ENCODE results near the gene GPLD1. TPM values are rescaled to one million over a fixed set of nuclear protein-coding genes. Genes with fewer than 3 reads are reported as not detected.

GPLD1 gene
- total RNA-seq, 1 donor from 2014 or later, result 3.5 TPM

GRCh38 chr6:24477070-24477469 lies 12.3 kb downstream of the GPLD1 start:
- DNase-seq (ENCODE audit: low spot score in 2 of 2), result no peak
- peaks cover 0 to 2% of the 10 kb centered on the region in 2 donors for H3K4me1 ChIP-seq
- no peak overlapping the region for H3K27ac ChIP-seq
- TF ChIP-seq CTCF (IDR thresholded peaks at IDR 0.05), result no peak
- no peak overlapping the region for H3K4me3 ChIP-seq
- intact Hi-C loops (cut with DNase I), result no loop called here
- H3K36me3 ChIP-seq, result peaks cover 0 to 3% of the 10 kb centered on the region in 2 donors
- H3K27me3 ChIP-seq, result no peaks in the 10 kb centered on the region
- no peaks in the 10 kb centered on the region for H3K9me3 ChIP-seq

- Histone ChIP-seq H3K36me3 (peaks cover 0 to 3% of the 10 kb centered on the region in 2 donors), H3K4me1 (peaks cover 0 to 3% of the 10 kb centered on the region in 2 donors), H3K27ac (no peak overlapping the region), H3K9me3 (no peaks in the 10 kb centered on the region), H3K4me3 (no peak overlapping the region), H3K27me3 (no peaks in the 10 kb centered on the region)
- no peak for TF ChIP-seq CTCF (IDR thresholded peaks at IDR 0.05)
- DNase-seq (ENCODE audit: low spot score in 2 of 2), result no peak
- intact Hi-C loops (cut with DNase I), result no loop called here
Observed at GRCh38 chr6:24476631-24477030, 12.7 kb downstream of the GPLD1 start.

GRCh38 chr6:24472181-24472580 lies 17.2 kb downstream of the GPLD1 start:
- no peak for TF ChIP-seq CTCF (IDR thresholded peaks at IDR 0.05)
- intact Hi-C loops (cut with DNase I), result no loop called here
- H3K4me1 ChIP-seq, result peaks cover 0 to 8% of the 10 kb centered on the region in 2 donors
- no peak for DNase-seq (ENCODE audit: low spot score in 2 of 2)
- H3K4me3 ChIP-seq, result no peak overlapping the region
- H3K36me3 ChIP-seq, result peaks cover 0 to 3% of the 10 kb centered on the region in 2 donors
- no peaks in the 10 kb centered on the region for H3K27me3 ChIP-seq
- H3K27ac ChIP-seq, result peak overlapping the region in 1 of 2 donors; percentile 71
- H3K9me3 ChIP-seq, result no peaks in the 10 kb centered on the region

- TF ChIP-seq CTCF (IDR thresholded peaks at IDR 0.05), result no peak
- Histone ChIP-seq H3K27ac (peak overlapping the region; percentile 66 to 71), H3K36me3 (peaks cover 0 to 3% of the 10 kb centered on the region in 2 donors), H3K27me3 (no peaks in the 10 kb centered on the region), H3K4me3 (peak overlapping the region in 1 of 2 donors; percentile 36), H3K4me1 (peaks cover 0 to 11% of the 10 kb centered on the region in 2 donors), H3K9me3 (no peaks in the 10 kb centered on the region)
- no peak for DNase-seq (ENCODE audit: low spot score in 2 of 2)
- intact Hi-C loops (cut with DNase I), result no loop called here
Observed at GRCh38 chr6:24469811-24470210, 19.6 kb downstream of the GPLD1 start.

- Histone ChIP-seq H3K27me3 (no peaks in the 10 kb centered on the region), H3K9me3 (no peaks in the 10 kb centered on the region), H3K4me3 (no peak overlapping the region), H3K4me1 (peaks cover 0 to 12% of the 10 kb centered on the region in 2 donors), H3K36me3 (no peaks in the 10 kb centered on the region), H3K27ac (peak overlapping the region in 1 of 2 donors; percentile 14)
- intact Hi-C loops (cut with DNase I), result no loop called here
- DNase-seq (ENCODE audit: low spot score in 2 of 2), result no peak
- no peak for TF ChIP-seq CTCF (IDR thresholded peaks at IDR 0.05)
Observed at GRCh38 chr6:24464253-24465038, 24.9 kb downstream of the GPLD1 start.
